Heart left ventricle (tissue), 13 donors: Measurements from ENCODE around the gene TMEM203.

Experiments used
- POLR2A ChIP-seq, 2 donors: fragments of 450-650 bp; IDR thresholded peaks; one replicate each; pipeline ENCODE4 v1.6.1; 2017; ENCODE audit warnings: antibody characterized with exemption in 2 of 2, mild to moderate bottlenecking in 2 of 2, moderate library complexity in 2 of 2
- TF ChIP-seq, protein P1 (sequence below), 12 donors: fragments of 200-600 bp; sonication (generic) in 4 of 12; IDR thresholded peaks; one replicate each; pipeline versions ENCODE4 v1.5.0 to v1.8.0; 2018 to 2022; ENCODE audit warnings: antibody characterized with exemption in 12 of 12, mild to moderate bottlenecking in 5 of 12
- donor health status: ischemic (EF 13 %, LVEDD 7.1; RV severe dilation, severe dysfunction).
- donor health status: DM: no; HTN: yes; CAD: no.
- donor health status: DM: no; HTN: no; CAD: no.
- donor health status: ischemic (EF 25% LVEDD 6.9; RV normal size, moderate dysfunction).
- donor health status: ischemic (EF 25% LVEDD 5.7; RV mildly dilated, moderate dysfunction).
- donor health status: ischemic (EF 35%, LVEDD 5.7; RV mildly dilated, moderate dysfunction).
- donor health status: nonischemic (EF 11% LVEDD 7.7; RV severe dilation, severe dysfunction).
- donor health status: DM: yes; HTN: yes; CAD: no.
- donor health status: PGD.
- donor health status: ischemic (EF 29% LVEDD 5.4; RV normal size, mild dysfunction).
- donor health status: nonischemic (EF 23%, LVEDD 6.1; RV moderate dilation, normal function).

DNA sequence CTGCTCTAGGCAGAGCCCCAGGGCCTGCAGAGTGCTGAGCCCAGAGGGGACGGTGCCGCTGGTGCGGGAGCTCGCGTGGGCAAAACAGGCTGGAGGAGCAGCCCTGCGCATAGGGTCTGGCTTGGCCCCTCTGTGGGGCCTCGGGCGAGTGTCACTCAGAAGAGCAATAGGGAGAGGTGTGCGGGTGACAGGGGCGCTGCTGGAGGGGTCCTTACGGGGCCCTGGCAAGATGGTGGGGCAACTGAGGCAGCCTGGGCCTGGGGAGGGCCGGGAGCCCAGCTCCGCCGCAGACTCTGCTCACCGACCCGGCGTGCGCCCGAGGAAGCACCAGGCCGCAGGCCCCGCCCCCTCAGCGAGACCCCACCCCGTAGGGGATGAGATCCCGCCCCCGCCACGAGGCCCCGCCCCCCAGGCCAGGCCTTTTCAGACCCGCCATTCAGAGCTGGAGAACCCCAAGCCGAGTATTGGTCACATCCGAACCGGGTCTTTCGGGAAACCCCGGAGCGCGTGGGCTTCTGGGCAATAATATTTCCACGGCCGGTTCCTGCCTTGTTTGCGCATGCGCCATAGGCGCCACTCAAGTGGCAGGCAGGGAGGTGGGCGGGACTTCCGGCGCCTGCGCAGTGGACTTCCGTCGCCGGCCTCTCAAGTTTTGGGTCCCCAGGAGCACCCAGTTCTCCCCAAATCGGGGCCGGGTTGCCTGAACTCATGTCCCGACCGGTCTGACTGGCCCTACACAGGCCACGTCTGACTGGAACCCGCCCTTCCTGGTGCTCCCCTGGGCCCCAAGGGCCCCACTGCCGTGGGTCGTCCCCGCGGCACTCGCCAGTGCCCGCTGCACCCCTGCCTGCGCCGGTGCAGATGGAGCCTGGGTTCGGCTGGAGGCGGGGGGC, 17.9 kb upstream of the TMEM203 start:
- TF ChIP-seq, protein P1, sequence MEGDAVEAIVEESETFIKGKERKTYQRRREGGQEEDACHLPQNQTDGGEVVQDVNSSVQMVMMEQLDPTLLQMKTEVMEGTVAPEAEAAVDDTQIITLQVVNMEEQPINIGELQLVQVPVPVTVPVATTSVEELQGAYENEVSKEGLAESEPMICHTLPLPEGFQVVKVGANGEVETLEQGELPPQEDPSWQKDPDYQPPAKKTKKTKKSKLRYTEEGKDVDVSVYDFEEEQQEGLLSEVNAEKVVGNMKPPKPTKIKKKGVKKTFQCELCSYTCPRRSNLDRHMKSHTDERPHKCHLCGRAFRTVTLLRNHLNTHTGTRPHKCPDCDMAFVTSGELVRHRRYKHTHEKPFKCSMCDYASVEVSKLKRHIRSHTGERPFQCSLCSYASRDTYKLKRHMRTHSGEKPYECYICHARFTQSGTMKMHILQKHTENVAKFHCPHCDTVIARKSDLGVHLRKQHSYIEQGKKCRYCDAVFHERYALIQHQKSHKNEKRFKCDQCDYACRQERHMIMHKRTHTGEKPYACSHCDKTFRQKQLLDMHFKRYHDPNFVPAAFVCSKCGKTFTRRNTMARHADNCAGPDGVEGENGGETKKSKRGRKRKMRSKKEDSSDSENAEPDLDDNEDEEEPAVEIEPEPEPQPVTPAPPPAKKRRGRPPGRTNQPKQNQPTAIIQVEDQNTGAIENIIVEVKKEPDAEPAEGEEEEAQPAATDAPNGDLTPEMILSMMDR (IDR thresholded peaks at IDR 0.05), result no peak
- TF ChIP-seq POLR2A (IDR thresholded peaks at IDR 0.05), result peak in 1 of 2 donors; percentile 77
